WI38 (cell line): ENCODE data around the gene DHX57.
"Not testable (repeated sequence)": the region's sequence is repeated elsewhere in the genome, so short reads cannot be mapped to it uniquely, and the experiment has no call there.

Source experiments
- H3K4me3 ChIP-seq: 2 replicates; pipeline ENCODE4 v1.5.1; 2011; ENCODE audit warnings: low read depth, mild to moderate bottlenecking, control low read depth, low read length
- TF ChIP-seq, protein P1 (sequence below): IDR thresholded peaks from 2 replicates; pipeline ENCODE4 v1.5.1; 2012; ENCODE audit warnings: low read depth, mild to moderate bottlenecking, control low read depth, low read length

The DHX57 gene

GRCh38 chr2:38835990-38836389, 39.7 kb downstream of the DHX57 start:
- no peak overlapping the region for H3K4me3 ChIP-seq
- TF ChIP-seq, protein P1, sequence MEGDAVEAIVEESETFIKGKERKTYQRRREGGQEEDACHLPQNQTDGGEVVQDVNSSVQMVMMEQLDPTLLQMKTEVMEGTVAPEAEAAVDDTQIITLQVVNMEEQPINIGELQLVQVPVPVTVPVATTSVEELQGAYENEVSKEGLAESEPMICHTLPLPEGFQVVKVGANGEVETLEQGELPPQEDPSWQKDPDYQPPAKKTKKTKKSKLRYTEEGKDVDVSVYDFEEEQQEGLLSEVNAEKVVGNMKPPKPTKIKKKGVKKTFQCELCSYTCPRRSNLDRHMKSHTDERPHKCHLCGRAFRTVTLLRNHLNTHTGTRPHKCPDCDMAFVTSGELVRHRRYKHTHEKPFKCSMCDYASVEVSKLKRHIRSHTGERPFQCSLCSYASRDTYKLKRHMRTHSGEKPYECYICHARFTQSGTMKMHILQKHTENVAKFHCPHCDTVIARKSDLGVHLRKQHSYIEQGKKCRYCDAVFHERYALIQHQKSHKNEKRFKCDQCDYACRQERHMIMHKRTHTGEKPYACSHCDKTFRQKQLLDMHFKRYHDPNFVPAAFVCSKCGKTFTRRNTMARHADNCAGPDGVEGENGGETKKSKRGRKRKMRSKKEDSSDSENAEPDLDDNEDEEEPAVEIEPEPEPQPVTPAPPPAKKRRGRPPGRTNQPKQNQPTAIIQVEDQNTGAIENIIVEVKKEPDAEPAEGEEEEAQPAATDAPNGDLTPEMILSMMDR, result no peak

GRCh38 chr2:38835015-38835601, 40.6 kb downstream of the DHX57 start:
- H3K4me3 ChIP-seq, result no peak overlapping the region
- TF ChIP-seq, protein P1, result no peak

- no peak overlapping the region for H3K4me3 ChIP-seq
- TF ChIP-seq, protein P1, result no peak
These were observed 45.1 kb downstream of the DHX57 start for GRCh38 chr2:38830526-38831159.

DNA sequence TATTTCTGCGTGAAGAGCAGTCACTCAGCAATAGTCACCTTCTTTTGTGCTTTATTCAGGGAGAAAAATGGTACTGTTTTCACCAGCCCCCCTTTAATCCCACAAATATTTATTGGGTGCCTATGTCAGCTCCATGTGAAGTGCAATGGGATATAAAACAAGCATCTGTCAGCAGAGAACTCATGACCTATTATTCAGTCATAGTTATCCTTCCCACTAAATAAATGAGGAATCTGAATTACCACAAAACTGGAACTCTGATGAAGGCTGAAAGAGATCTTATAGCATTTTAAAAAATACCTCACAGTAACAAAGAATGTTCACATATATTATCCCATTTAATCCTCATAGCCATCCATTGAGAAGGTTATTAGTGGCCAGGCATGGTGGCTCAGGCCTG, 45.8 kb downstream of the DHX57 start:
- H3K4me3 ChIP-seq, result no peak overlapping the region
- TF ChIP-seq, protein P1, result no peak

DNA sequence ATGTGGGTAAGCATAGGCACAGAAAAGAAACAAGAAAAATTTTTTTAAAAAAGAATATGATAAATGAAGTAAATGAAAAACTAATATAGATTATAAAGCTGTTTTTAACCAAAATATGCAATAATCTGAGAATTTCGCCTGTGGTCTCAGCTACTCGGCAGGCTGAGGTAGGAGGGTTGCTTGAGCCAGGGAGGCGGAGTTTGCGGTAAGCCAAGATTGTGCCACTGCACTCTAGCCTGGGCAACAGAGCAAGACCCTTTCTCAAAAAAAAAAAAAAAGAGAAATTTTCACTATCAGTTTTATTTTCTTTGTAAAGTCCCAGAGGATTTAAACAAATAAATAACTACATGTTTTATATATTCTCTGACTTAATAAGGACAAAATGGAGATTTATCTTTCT, 47.3 kb downstream of the DHX57 start:
- TF ChIP-seq, protein P1, result no peak
- no peak overlapping the region for H3K4me3 ChIP-seq

GRCh38 chr2:38827539-38828145, 48.1 kb downstream of the DHX57 start:
- not testable (repeated sequence) for H3K4me3 ChIP-seq

DNA sequence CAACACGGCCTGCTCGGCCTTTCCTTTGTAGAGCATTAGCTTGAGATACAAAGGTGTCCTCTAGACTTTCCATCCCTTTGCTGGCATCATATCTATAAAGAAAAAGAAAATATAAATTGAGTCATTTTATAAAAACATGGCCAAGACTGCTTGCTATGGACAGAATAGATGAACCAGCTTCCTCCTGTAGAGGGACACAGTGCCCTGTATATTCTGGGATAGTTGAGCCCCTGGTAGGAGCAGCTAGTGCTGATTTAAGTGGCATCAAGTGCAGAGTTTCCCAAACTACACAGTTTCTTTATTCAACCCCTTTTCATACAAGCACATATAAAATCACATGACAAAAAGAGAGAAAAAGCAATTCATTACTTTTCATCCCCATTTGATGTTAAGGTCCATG, 49.8 kb downstream of the DHX57 start:
- TF ChIP-seq, protein P1, result no peak
- H3K4me3 ChIP-seq, result no peak overlapping the region

- TF ChIP-seq, protein P1, result no peak
These were observed 50.8 kb downstream of the DHX57 start for GRCh38 chr2:38824906-38825305.

More at GRCh38 chr2:38824906-38825305, 50.8 kb downstream of the DHX57 start:
- H3K4me3 ChIP-seq, result no peak overlapping the region
